PC-3 (cell line): ENCODE results near the gene COLEC12.

Source experiments
- EZH2 ChIP-seq: fragments of 300-600 bp; sonication (generic); IDR thresholded peaks from one replicate; pipeline ENCODE4 v1.6.1; 2017; ENCODE audit warnings: antibody characterized with exemption, mild to moderate bottlenecking, low read length; ENCODE audit not compliant: unreplicated experiment
- EZH2phosphoT487 ChIP-seq: fragments of 300-600 bp; sonication (generic); IDR thresholded peaks from 2 replicates; pipeline ENCODE4 v1.6.1; 2018; ENCODE audit warnings: mild to moderate bottlenecking, antibody characterized with exemption, low read length, borderline replicate concordance
- TF ChIP-seq, protein P1 (sequence below): fragments of 300-600 bp; sonication (generic); conservative IDR thresholded peaks from 2 replicates; pipeline ENCODE4 v1.5.1; 2017; ENCODE audit warnings: antibody characterized with exemption, low read depth, mild to moderate bottlenecking, low read length

DNA sequence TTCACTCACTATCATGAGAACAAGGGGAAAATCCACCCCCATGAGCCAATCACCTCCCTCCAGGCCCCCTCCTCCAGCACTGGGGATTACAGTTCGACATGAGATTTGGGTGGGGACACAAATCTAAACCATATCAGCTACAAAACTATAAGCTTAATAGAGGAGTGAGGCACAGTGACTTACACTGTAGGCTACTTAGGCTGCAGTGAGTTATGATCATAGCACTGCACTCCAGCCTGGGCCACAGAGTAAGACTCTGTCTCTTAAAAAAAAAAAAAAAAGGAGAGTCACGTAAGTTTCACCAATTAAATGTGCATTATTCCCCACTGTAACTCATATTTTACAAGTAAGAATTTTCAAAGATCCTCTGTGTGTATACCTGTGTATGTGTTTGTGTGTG lies 26.2 kb upstream of the COLEC12 start:
- TF ChIP-seq, protein P1, sequence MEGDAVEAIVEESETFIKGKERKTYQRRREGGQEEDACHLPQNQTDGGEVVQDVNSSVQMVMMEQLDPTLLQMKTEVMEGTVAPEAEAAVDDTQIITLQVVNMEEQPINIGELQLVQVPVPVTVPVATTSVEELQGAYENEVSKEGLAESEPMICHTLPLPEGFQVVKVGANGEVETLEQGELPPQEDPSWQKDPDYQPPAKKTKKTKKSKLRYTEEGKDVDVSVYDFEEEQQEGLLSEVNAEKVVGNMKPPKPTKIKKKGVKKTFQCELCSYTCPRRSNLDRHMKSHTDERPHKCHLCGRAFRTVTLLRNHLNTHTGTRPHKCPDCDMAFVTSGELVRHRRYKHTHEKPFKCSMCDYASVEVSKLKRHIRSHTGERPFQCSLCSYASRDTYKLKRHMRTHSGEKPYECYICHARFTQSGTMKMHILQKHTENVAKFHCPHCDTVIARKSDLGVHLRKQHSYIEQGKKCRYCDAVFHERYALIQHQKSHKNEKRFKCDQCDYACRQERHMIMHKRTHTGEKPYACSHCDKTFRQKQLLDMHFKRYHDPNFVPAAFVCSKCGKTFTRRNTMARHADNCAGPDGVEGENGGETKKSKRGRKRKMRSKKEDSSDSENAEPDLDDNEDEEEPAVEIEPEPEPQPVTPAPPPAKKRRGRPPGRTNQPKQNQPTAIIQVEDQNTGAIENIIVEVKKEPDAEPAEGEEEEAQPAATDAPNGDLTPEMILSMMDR = no peak
- TF ChIP-seq EZH2 (no peak), EZH2phosphoT487 (no peak)
